Astrocyte (in vitro differentiated cells and primary cell): ENCODE results near the gene GNAO1. TPM values are rescaled to one million over a fixed set of nuclear protein-coding genes. Genes with fewer than 3 reads are reported as not detected.

Experiments used
- DNase-seq: peaks from one replicate; pipeline ENCODE4 v3.0.0-alpha.2; 2010; ENCODE audit warnings: low read depth
- FAIRE-seq: peaks from 2 replicates; lab custom pipeline; 2011; peaks lifted over from hg19 to GRCh38; lab: Jason Lieb, UNC
- H2AFZ ChIP-seq: 2 replicates; pipeline ENCODE4 v1.6.0; 2012; ENCODE audit warnings: low read depth, low read length, inconsistent platforms
- H3K27ac ChIP-seq: 2 replicates; pipeline ENCODE4 v1.5.1; 2011; ENCODE audit warnings: low read depth, low read length, inconsistent platforms
- H3K27me3 ChIP-seq: 2 replicates; pipeline ENCODE4 v1.6.0; 2011; ENCODE audit warnings: low read length, inconsistent platforms; ENCODE audit not compliant: insufficient read depth
- H3K36me3 ChIP-seq: 2 replicates; pipeline ENCODE4 v1.5.1; 2011; ENCODE audit warnings: low read length, inconsistent platforms; ENCODE audit not compliant: insufficient read depth
- H3K4me1 ChIP-seq: 2 replicates; pipeline ENCODE4 v1.5.1; 2011; ENCODE audit warnings: low read length, inconsistent platforms; ENCODE audit not compliant: insufficient read depth
- H3K4me2 ChIP-seq: 2 replicates; pipeline ENCODE4 v1.6.0; 2012; ENCODE audit warnings: low read length, inconsistent platforms
- H3K4me3 ChIP-seq: 2 replicates; pipeline ENCODE4 v1.5.1; 2011; ENCODE audit warnings: low read depth, mild to moderate bottlenecking, low read length, inconsistent platforms; ENCODE audit not compliant: insufficient read depth
- H3K79me2 ChIP-seq: 2 replicates; pipeline ENCODE4 v1.6.0; 2012; ENCODE audit warnings: mild to moderate bottlenecking, low read length, inconsistent platforms; ENCODE audit not compliant: insufficient read depth
- H3K9ac ChIP-seq: 2 replicates; pipeline ENCODE4 v1.6.0; 2012; ENCODE audit warnings: mild to moderate bottlenecking, low read length, inconsistent platforms
- H3K9me3 ChIP-seq: 2 replicates; pipeline ENCODE4 v1.5.1; 2012; ENCODE audit warnings: low read depth, mild to moderate bottlenecking, low read length, inconsistent platforms; ENCODE audit not compliant: insufficient read depth
- H4K20me1 ChIP-seq: 2 replicates; pipeline ENCODE4 v1.6.0; 2012; ENCODE audit warnings: low read length, inconsistent platforms; ENCODE audit not compliant: insufficient read depth
- H3K27ac Mint-ChIP-seq: one replicate; pipeline ENCODE4 v1.8.0; 2021; ENCODE audit warnings: mild to moderate bottlenecking, mixed read lengths; ENCODE audit not compliant: unreplicated experiment
- H3K27me3 Mint-ChIP-seq: one replicate; pipeline ENCODE4 v1.8.0; 2021; ENCODE audit warnings: low read depth, mixed read lengths; ENCODE audit not compliant: unreplicated experiment
- H3K36me3 Mint-ChIP-seq: one replicate; pipeline ENCODE4 v1.8.0; 2021; ENCODE audit warnings: low read depth, mixed read lengths; ENCODE audit not compliant: unreplicated experiment
- H3K4me1 Mint-ChIP-seq: one replicate; pipeline ENCODE4 v1.8.0; 2021; ENCODE audit warnings: low read depth, mixed read lengths; ENCODE audit not compliant: unreplicated experiment
- H3K4me3 Mint-ChIP-seq: one replicate; pipeline ENCODE4 v1.8.0; 2021; ENCODE audit warnings: mild to moderate bottlenecking, moderate library complexity, mixed read lengths; ENCODE audit not compliant: unreplicated experiment
- H3K9me3 Mint-ChIP-seq: one replicate; pipeline ENCODE4 v1.8.0; 2021; ENCODE audit warnings: mild to moderate bottlenecking, mixed read lengths; ENCODE audit not compliant: unreplicated experiment
- CTCF ChIP-seq: IDR thresholded peaks from 2 replicates; pipeline ENCODE4 v1.5.1; 2011; ENCODE audit warnings: low read depth, mild to moderate bottlenecking, inconsistent platforms, low read length, moderate library complexity; ENCODE audit not compliant: insufficient read depth
- EZH2 ChIP-seq: IDR thresholded peaks from 2 replicates; pipeline ENCODE4 v1.6.1; 2012; ENCODE audit warnings: mild to moderate bottlenecking, low read length, inconsistent platforms; ENCODE audit not compliant: insufficient read depth
- total RNA-seq: library from RNA; stranded (reverse); gene quantifications from 2 replicates; pipeline ENCODE4 v1.2.1, GENCODE V29; 2021

GNAO1 gene
- total RNA-seq, 1 donor from 2014 or later: 1.7 TPM

GRCh38 chr16:56258508-56259424 is 67.5 kb downstream of the GNAO1 start:
- H3K9me3 ChIP-seq: no peaks in the 10 kb centered on the region
- Mint-ChIP-seq H3K27me3 (peaks cover 27% of the 10 kb centered on the region), H3K27ac (no peak overlapping the region), H3K4me3 (no peak overlapping the region), H3K9me3 (no peaks in the 10 kb centered on the region), H3K4me1 (no peaks in the 10 kb centered on the region), H3K36me3 (no peaks in the 10 kb centered on the region)
- H4K20me1 ChIP-seq: no peaks in the 10 kb centered on the region
- no peaks in the 10 kb centered on the region for H3K27me3 ChIP-seq
- no peak overlapping the region for H3K9ac ChIP-seq
- DNase-seq (no peak), FAIRE-seq (no peak)
- no peak overlapping the region for H3K4me2 ChIP-seq
- no peaks in the 10 kb centered on the region for H3K79me2 ChIP-seq
- no peaks in the 10 kb centered on the region for H3K4me1 ChIP-seq
- H3K4me3 ChIP-seq: no peak overlapping the region
- H3K27ac ChIP-seq: no peak overlapping the region
- H2AFZ ChIP-seq: no peak overlapping the region
- no peak for TF ChIP-seq CTCF
- TF ChIP-seq EZH2: no peak
- no peaks in the 10 kb centered on the region for H3K36me3 ChIP-seq

GRCh38 chr16:56259425-56259779 is 68.1 kb downstream of the GNAO1 start:
- TF ChIP-seq CTCF: no peak
- FAIRE-seq: no peak
- H3K9me3 Mint-ChIP-seq: no peaks in the 10 kb centered on the region

More at GRCh38 chr16:56259425-56259779, 68.1 kb downstream of the GNAO1 start:
- Histone ChIP-seq H4K20me1 (no peaks in the 10 kb centered on the region), H3K27ac (no peak overlapping the region), H3K4me2 (no peak overlapping the region), H3K4me1 (no peaks in the 10 kb centered on the region), H2AFZ (no peak overlapping the region), H3K79me2 (no peaks in the 10 kb centered on the region), H3K36me3 (no peaks in the 10 kb centered on the region), H3K9ac (no peak overlapping the region), H3K27me3 (no peaks in the 10 kb centered on the region), H3K9me3 (no peaks in the 10 kb centered on the region), H3K4me3 (no peak overlapping the region)
- peaks cover 2% of the 10 kb centered on the region for H3K4me1 Mint-ChIP-seq
- no peaks in the 10 kb centered on the region for H3K36me3 Mint-ChIP-seq
- no peak for DNase-seq
- H3K27me3 Mint-ChIP-seq: peaks cover 27% of the 10 kb centered on the region
- no peak overlapping the region for H3K4me3 Mint-ChIP-seq
- H3K27ac Mint-ChIP-seq: no peak overlapping the region
